HG03159 (cell line): Measurements from ENCODE around the gene GUCY1A1.

Experiments
- ATAC-seq: cut with Tn5 transposase; IDR thresholded peaks from one replicate; pipeline ENCODE4 v1.9.1; 2021; ENCODE audit warnings: mild to moderate bottlenecking, moderate library complexity; ENCODE audit not compliant: unreplicated experiment

Gene GUCY1A1

DNA sequence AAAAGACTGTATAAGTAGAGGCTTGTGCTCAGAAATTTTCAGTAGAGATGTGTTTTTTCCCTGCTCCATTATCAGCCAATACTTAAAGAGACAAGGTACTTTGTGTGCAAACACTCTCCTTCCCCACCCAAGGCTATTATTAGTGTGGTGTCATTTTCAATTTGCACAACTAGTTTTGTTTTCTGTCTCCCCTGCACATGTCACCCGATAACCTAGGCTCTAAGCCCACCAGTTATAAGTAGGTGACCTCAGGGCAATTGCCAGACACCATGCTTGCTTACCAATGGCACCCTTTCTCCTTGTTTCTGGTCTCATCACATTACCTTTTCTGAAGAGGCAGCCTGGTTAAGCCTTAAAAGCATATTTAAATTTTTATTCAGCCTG is 8.0 kb upstream of the GUCY1A1 start:
- ATAC-seq = no peak

DNA sequence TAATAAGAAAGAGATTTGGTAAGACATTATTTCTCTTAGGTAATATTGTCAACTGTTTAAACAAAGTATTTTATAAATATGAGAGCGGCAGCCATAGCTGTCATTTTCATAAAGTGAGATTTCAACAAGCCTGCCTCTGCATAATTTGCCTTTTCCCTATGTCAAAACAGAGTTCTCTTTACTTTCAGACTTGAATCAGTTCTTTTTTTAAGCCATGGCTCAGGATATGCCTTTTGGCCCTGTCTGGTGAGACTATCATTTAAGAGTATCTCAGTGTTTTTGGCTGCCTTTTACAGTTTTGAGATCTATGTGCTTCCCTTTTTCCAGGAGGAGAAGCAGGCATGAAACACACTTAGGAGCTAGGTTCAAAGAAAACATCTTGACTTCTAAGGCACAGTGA is 7.5 kb upstream of the GUCY1A1 start:
- ATAC-seq = no peak

DNA sequence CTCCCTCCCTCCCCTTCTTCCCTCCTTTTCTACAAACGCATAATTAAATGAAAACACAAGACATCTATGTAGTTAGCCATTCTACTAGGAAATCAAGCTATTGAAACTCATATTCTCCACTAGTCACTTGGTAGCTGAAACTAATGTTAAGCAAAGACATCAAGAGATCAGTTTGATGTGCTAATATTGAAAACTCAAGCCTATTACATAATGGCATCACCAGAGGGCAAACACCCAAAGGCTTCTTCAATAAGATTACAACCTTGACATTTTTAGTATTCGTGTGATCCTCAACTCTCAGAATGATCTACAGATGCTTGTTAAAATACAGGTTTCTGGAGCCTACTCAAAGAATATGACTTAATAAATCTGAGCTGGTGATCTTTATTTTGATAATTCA is 6.2 kb upstream of the GUCY1A1 start:
- ATAC-seq = no peak

DNA sequence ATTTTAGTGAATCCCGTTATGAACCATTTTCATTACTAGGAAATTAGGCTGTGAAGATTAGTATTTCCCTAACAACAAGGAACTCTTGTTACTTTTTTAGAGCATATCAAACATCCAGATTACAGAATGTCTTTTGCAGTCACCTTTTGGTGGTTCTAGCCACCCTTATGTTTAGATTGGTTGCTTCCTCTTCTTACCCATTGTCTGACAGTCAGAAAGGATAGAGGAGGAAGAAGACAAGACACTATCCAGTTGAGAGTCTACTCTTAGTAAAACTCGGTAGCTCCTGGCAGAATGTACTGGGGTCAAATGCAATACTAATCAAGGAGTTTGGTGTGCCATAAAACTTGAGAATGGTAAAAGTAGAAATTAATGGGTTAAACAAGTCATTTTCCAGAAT is 1.6 kb upstream of the GUCY1A1 start:
- ATAC-seq = no peak

DNA sequence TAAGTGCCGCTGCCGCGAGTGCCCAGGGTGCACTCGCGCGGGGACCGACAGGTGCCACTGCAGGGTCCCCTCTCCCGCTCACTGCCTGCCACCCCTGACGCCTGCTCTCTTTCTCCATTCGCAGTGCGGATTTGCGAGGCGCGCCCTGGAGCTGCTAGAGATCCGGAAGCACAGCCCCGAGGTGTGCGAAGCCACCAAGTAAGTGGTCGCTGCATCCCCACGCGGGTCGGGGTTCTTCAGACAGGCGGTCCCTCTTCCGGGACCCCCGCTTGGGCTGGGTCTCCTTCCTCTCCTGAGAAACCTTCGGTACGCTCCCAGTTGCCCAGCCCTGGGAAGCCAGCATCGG is 547 bp downstream of the GUCY1A1 start:
- peak; percentile 60 for ATAC-seq

DNA sequence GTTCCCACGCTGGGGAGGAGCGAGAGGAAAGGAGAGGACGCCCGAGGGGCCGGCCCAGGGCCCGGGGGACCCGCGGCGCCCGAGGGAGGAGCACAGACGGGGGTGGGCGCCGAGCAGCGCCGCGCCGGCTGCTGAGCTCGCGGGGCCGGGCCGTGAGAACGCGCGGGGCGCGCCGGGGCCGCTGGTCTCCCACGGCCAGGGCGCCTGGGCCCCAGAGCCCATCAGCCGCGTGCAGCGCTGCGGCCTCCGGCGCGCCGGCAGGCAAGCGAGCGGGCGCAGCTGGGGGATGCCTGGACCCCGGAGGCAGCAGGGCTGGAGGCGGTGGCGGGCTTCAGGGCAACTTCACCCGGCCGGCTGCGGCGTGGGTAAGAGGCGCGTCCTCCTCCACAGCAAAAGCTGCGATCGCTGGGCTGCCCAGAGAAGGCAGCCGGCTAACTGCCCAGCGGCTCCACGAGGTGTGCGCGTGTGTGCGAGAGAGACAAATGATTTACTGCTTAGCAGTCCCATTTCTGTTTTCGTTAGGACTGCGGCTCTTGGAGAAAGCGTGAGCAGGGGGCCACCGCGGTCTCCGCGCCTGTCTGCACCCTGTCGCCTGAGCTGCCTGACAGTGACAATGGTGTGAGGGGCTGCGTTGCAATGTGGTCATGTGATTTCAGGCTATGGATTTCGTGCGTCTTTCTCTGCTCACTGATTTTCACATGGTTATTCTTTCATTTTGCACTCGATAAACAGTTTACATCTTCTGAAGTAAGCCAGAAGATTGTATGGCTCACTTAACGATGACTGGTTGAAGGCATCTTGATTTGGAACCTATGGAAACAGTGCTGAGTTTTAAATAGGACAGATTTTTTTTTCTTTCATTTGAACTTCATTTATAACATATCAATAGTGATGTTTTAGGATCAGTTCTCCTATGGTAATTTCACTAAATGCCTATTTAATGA is 1.2 kb downstream of the GUCY1A1 start:
- ATAC-seq = peak; percentile 48

DNA sequence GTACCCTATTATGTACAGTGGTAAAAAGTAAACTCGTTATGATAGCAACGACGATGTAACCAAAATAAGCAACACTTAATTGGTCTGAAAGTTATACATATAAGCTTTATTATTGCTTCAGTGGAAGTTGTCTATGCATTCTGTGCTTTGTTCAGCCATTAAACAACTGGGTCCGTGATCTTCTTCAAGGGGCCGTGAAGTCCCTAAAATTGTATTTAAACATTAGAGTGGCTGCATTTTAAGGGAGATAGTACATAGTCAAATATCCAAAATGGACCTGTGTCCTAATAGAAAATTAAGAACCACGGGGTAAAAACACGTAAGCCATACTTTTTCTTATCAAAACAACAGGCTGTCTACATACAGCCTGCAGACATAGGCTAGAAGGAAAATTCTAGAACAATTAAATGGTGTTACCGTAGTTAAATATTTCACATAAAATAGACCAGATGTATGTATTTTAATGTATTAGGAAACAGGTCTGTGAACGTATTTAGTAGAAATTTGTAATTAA is 2.1 kb downstream of the GUCY1A1 start:
- no peak for ATAC-seq

DNA sequence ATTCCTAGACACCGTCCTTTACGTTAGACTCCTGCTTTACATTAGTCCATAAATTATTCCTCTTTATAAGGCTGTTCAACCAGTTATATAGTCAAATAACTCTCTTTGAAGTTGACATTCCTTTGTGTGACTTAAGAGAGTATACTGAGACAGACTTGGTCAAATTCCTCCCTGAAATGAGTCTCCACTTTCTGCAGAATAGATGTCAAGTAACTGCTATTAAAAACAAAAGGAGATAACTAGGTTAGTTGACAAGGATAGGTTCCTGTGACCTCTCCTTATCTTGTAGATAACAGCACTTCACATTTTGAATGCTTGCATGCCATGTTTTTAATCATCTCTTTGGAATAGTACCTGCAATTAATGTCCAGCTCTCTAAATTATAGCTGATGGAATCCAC is 5.7 kb downstream of the GUCY1A1 start:
- ATAC-seq = no peak

DNA sequence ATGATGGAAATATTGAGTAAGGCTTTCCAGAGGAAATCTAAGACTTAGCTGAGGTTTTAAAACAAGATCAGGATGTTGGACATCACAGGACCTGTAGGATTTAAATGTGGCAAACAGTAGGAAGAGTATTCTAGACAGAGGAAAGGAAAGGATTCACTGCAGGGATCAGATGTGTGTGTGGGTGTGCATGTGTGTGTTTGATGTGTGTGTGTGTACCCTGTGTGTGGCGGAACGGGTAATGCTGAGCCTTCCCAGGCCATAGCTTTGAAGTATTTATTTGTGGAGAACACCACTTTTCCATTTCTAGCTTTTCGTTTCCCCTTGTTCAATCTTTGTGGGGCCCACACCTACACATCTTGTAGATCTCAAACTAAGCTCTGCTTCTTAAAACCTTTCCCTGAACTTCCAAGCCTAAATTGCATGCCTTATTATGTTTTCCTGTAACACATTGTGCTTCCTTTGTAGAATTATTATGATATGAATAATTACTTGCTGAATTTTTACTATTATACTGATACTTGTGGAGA is 6.9 kb downstream of the GUCY1A1 start:
- ATAC-seq = no peak

DNA sequence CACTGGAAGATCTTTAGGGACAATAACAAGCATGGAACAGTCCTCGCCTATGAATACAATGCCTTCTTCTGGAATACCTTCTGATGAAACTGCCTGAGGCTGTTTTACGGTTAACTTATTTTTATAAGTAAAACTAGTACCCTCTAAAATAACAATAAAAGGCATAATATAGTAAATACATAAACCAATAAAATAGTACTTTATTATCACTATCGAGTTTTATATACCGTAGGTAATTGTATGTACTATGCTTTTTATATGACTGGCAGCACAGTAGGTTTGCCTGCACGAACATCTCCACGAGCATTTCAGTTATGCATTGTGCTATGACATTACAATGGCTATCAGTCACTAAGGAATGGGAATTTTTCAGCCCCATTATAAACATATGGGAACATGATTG is 8.0 kb downstream of the GUCY1A1 start:
- ATAC-seq = no peak

DNA sequence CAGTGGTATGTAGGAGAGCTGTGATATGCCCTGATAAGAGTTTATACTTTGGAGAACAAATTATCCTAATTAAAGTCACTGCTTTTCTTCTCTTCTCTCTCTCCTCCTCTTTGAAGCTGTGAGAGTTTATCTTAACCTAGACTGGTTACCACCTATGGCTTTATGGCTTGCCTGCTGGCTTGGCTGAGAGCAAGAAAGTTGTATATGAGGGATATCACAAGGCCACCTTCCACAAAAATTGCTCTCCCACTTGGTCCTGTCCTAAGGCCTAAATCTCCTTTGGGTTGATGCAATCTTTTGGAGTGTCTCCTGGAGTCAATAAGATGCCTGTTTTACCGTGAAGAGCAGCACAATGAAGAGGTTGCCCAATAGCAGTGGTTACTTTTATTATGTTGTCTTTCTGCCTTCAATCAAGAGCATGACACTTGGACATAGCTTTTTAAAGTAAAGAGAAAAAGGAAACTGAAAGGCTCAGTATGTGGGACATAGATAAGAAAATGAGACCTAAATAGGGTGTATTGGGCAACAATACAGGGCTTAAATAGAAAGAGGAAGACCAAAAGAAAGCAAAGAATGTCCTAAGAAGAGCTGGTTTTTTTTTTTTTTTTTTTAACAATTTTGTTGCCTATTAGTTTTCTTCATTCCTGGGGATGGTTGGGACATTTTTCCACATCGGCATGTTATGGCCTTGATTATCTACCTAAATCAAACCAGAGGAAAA is 9.2 kb downstream of the GUCY1A1 start:
- ATAC-seq = peak; percentile 78

DNA sequence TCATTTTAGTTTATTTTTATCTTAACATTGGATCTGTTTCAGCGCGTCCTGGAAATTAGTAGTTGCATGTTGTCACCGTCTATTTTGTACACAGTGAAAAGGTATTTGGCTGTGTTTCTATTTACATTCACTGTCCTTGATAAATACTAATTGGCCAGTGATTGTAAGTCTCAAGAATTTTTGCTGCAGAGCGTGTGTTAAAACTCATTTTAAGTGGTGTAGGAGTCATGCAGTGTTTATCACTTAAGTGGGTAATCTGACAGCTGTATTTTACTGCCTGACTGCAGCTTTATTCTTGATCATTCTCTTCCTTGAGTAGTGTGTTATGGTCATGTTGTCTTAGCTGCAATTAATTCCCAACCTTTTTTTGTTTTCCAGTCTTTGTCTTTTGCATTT is 9.8 kb downstream of the GUCY1A1 start:
- no peak for ATAC-seq

DNA sequence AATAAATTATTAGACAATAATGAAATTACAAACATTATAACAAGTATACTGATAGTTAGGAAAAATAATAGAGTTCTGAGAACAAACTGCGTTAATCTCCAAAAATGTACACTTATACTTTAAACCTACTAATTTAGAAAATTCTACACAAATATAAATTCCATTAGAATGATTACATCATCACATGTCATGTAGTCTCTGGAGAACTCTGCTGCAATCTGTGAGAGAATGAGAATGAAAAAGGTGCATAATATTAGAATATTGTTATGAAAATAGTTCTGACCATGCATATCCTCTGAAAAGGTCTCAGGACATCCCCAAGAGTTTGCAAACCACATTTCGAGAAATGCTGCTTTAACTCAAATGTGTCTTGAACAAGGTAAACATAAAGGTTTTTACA is 11.4 kb downstream of the GUCY1A1 start:
- no peak for ATAC-seq

DNA sequence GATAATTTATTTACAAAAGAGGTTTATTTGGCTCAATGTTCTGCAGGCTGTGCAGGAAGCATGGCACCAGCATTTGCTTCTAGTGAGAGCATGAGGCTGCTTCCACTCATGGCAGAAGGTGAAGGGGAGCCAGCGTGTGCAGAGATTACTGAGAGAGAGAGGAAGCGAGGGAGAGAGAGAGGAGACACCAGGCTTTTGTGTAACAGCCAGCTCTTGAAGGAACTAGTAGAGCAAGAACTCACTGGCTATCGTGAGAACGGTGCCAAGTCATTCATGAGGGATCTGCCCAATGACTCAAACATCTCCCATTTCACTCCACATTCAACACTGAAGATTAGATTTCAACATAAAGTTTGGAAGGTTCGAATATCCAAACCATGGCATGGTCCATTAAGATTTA is 12.7 kb downstream of the GUCY1A1 start:
- ATAC-seq = no peak

DNA sequence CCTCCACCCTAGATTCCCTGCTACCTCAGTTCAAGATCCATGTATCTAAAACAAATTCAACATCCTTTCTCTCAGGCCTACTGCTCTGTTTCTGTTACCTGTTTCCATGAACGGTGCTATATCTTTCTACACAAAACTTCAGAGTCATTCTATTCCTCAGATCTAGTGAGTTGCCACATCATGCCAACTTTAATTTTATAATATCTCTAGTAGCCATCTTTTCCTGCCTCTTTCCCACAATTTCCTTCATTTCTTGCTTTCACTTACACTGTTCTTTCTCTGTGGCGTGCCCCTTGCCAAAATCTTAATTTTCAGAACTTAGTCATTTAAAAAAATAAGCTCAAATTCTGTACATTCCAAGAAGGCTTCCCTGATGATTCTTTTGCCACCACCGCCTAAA is 15.2 kb downstream of the GUCY1A1 start:
- ATAC-seq = no peak

DNA sequence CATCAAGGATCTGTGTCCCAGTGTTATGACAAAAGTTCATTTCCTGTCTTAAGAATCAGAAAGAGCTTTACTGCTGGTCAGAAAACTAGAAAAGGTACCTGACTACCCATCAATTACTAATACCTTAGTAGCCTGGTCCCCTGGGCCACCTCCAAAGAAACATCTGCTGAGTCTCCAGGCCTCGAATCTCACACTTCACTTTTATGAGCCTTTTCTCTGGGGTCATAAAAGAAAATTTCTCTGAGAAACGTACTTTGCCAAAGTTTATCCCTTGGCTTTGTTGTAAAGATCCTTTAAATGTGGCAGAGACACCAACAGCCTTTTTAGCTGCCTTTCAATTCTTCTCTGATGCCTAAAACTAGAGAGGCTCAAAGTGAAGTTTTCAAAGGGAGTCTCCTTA is 17.8 kb downstream of the GUCY1A1 start:
- no peak for ATAC-seq

DNA sequence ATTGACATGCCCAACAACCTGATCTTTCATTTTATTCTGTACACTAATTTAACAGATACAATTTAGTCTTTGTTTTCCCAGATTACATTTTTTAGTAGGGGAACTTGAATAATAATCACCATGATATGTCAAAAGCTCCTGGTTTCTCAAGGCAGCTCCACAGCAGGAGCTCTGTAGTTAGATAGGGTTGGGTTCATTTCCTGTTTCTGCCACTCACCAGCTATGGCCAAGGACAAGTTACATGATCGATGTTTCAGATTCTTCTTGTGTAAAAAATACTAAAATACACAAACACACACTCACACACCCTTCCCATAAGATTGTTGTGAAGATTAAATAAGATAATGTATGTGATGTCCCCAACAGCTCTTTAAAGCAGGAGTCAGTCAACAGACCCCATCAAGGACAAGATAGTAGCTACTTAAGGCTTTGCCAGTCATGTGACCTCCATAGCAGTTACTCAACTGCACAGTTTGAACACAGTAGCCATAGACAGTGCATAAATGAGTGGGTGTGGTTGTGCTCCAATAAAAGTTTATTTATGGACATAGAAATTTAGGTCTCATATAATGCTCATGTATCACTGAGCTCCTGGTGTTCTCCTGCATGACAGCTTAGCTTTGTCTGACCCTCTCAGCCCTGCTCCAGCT is 18.4 kb downstream of the GUCY1A1 start:
- no peak for ATAC-seq

DNA sequence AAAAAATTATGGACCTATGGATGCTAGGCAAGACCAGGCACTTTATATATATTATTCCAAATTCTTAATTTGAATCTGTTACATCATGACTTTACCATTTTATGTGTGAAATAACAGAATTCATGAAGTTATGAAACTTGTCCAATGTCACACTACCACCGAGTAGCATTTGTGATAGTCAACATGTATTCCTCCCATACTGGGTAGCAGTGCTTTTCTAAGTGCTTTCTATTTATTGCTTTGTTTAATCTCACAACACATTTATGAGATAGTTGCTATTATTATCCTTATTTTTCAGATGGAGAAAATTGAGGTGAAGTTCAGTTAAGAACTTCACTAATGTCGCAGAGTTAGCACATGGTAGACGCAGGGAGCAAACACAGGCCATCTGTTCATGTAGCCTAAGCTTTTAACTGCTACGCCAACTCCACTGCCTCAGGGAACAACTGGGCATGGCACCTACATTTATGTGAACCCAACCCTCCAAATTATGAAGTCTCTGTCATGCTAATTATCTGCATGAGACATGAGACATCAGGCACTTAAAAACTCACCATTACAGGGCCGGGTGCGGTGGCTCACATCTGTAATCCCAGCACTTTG is 20.8 kb downstream of the GUCY1A1 start:
- ATAC-seq = no peak

DNA sequence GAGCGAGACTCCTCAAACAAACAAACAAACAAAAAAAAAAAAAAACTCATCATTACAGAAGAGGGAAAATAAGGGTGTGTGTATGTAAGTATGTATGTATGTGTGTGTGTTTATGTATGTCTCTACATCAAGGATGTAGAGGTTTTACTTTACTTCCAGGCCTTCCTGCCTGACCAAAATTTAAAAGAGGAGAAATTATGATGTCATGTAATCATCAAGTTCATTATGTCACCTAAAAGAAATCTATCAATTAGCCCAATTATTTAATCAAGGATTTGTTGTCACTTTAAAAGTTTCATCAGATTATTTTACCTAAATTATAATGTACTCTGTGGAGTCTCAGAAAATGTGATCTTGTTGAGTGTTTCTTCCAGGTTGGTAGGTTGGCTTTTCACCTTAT is 21.6 kb downstream of the GUCY1A1 start:
- ATAC-seq = no peak

DNA sequence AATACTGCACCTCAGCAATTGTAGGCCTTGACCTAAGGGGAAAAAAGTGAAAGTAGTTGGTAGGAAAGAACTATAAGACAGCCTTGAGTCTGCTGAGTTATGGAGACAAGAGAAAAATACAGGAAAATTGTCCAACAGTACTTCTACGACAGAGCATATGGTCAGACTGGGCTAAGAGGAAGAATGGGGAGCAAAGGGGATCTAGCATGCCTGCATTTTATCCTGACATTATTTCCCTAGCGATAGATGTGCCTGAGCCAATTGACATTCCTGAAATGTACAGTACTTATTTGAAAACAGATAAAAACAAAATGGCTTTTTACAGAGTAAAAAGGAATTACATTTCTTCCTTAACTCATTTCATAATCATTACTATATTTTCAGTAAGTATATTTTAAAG is 22.2 kb downstream of the GUCY1A1 start:
- no peak for ATAC-seq
